Heart left ventricle (tissue), 16 donors: ENCODE results near the gene FSTL4. TPM values are rescaled to one million over a fixed set of nuclear protein-coding genes. Genes with fewer than 3 reads are reported as not detected.

Source experiments
- ATAC-seq, 4 donors: fragments of 200-7000 bp; cut with Tn5 transposase; one replicate each; pipeline ENCODE4 v1.9.1; 2020 to 2022; ENCODE audit warnings: moderate library complexity in 4 of 4, mild to moderate bottlenecking in 3 of 4, moderate number of reproducible peaks in 1 of 4
- DNase-seq, 5 donors: peaks; one replicate each; pipeline ENCODE4 v3.0.0-alpha.2; 2020
- H3K27ac ChIP-seq, 12 donors: fragments of 200-600 bp; sonication (generic) in 4 of 12; one replicate each; pipeline versions ENCODE4 v1.5.0 to v1.8.0; 2016 to 2022; ENCODE audit warnings: mild to moderate bottlenecking in 2 of 12
- H3K27me3 ChIP-seq, 9 donors: fragments of 200-600 bp; sonication (generic) in 2 of 9; one replicate each; pipeline versions ENCODE4 v1.5.1 to v1.8.0; 2016 to 2022; ENCODE audit warnings: mild to moderate bottlenecking in 3 of 9
- H3K36me3 ChIP-seq, 9 donors: fragments of 200-600 bp; sonication (generic) in 2 of 9; one replicate each; pipeline versions ENCODE4 v1.5.0 to v1.8.0; 2018 to 2022; ENCODE audit warnings: mild to moderate bottlenecking in 2 of 9
- H3K4me1 ChIP-seq, 12 donors: fragments of 200-600 bp; sonication (generic) in 4 of 12; one replicate each; pipeline versions ENCODE4 v1.5.0 to v1.8.0; 2016 to 2022; ENCODE audit warnings: mild to moderate bottlenecking in 3 of 12
- H3K4me3 ChIP-seq, 12 donors: fragments of 200-600 bp; sonication (generic) in 4 of 12; one replicate each; pipeline versions ENCODE4 v1.5.0 to v1.8.0; 2017 to 2022; ENCODE audit warnings: mild to moderate bottlenecking in 9 of 12, moderate library complexity in 4 of 12
- H3K9me3 ChIP-seq, 12 donors: fragments of 200-600 bp; sonication (generic) in 4 of 12; one replicate each; pipeline versions ENCODE4 v1.5.0 to v1.8.0; 2016 to 2022; ENCODE audit warnings: mild to moderate bottlenecking in 1 of 12
- CTCF ChIP-seq, 12 donors: fragments of 200-600 bp; sonication (generic) in 4 of 12; IDR thresholded peaks; one replicate each; pipeline versions ENCODE4 v1.5.0 to v1.8.0; 2018 to 2022; ENCODE audit warnings: antibody characterized with exemption in 12 of 12, mild to moderate bottlenecking in 5 of 12
- POLR2A ChIP-seq, 2 donors: fragments of 450-650 bp; IDR thresholded peaks; one replicate each; pipeline ENCODE4 v1.6.1; 2017; ENCODE audit warnings: antibody characterized with exemption in 2 of 2, mild to moderate bottlenecking in 2 of 2, moderate library complexity in 2 of 2
- WGBS, 4 donors: extraction: QIAGEN DNeasy Blood & Tissue Kit in 2 of 4; methylation state at CpG; one replicate each; pipeline versions ENCODE4 v1.1.5 to v1.1.7; 2013 to 2018; 5-methylcytosine and 5-hydroxymethylcytosine counted together
- intact Hi-C, 10 donors: fragments of 100-400 bp; cut with DNase I; formaldehyde crosslinking; loops; one replicate each; pipeline versions ENCODE4 v1.11.1 to v1.14.2; 2022
- polyA plus RNA-seq, 2 donors: library from polyadenylated mRNA; stranded (reverse); fragments of 200-250 nt; gene quantifications; one replicate each; pipeline ENCODE4 v1.2.3, GENCODE V29; 2013
- total RNA-seq, 9 donors: library from RNA; depleted of rRNA in 2 of 9; stranded (reverse); fragments of >200 nt in 2 of 9; fragmentation: NEBNext Ultra II Directional in 3 of 9; extraction: Animal tissue kit (Norgen Biotek cat#: 25700) in 3 of 9; gene quantifications; one replicate each; pipeline versions ENCODE4 v1.1.0 to v1.2.4, GENCODE V29; 2016 to 2023
- donor health status: ischemic (EF 13 %, LVEDD 7.1; RV severe dilation, severe dysfunction).
- donor health status: healthy with polysubstance abuse.
- donor health status: DM: no; HTN: yes; CAD: no.
- donor health status: DM: no; HTN: no; CAD: no.
- donor health status: ischemic (EF 25% LVEDD 6.9; RV normal size, moderate dysfunction).
- donor health status: ischemic (EF 25% LVEDD 5.7; RV mildly dilated, moderate dysfunction).
- donor health status: healthy.
- donor health status: DM: yes; HTN: yes; CAD: no.
- donor health status: ischemic (EF 35%, LVEDD 5.7; RV mildly dilated, moderate dysfunction).
- donor health status: nonischemic (EF 11% LVEDD 7.7; RV severe dilation, severe dysfunction).
- donor health status: DM: yes; HTN: yes; CAD: no.
- donor health status: PGD.
- donor health status: ischemic (EF 29% LVEDD 5.4; RV normal size, mild dysfunction).
- donor health status: nonischemic (EF 23%, LVEDD 6.1; RV moderate dilation, normal function).

FSTL4 gene
- total and polyA plus RNA-seq, 11 donors: 0.01 to 0.39 (median 0.17) TPM; not detected in 6

GRCh38 chr5:133390416-133391353 is 221.7 kb downstream of the FSTL4 start:
- no peaks in the 10 kb centered on the region for H3K36me3 ChIP-seq
- intact Hi-C loops: no loop called here
- peaks cover 0 to 8% (median 0%) of the 10 kb centered on the region in 12 donors for H3K4me1 ChIP-seq
- DNase-seq (no peak), ATAC-seq (no peak)
- H3K27ac ChIP-seq: no peak overlapping the region
- H3K4me3 ChIP-seq: no peak overlapping the region
- H3K27me3 ChIP-seq: peaks cover 0 to 13% (median 0%) of the 10 kb centered on the region in 9 donors
- 89 to 93% (median 91%) methylated on average over 10 of the region's 10 CpGs for WGBS, 4 donors
- no peaks in the 10 kb centered on the region for H3K9me3 ChIP-seq
- no peak for TF ChIP-seq POLR2A (IDR thresholded peaks at IDR 0.05)
- no peak for TF ChIP-seq CTCF (IDR thresholded peaks at IDR 0.05)

- TF ChIP-seq CTCF (IDR thresholded peaks at IDR 0.05): no peak
- no peak for TF ChIP-seq POLR2A (IDR thresholded peaks at IDR 0.05)
- H3K4me1 ChIP-seq: peaks cover 0 to 8% (median 0%) of the 10 kb centered on the region in 12 donors
- H3K9me3 ChIP-seq: no peaks in the 10 kb centered on the region
- H3K27ac ChIP-seq: no peak overlapping the region
- ATAC-seq: no peak
- 61 to 68% (median 63%) methylated on average over 4 of the region's 4 CpGs for WGBS, 4 donors
- H3K4me3 ChIP-seq: no peak overlapping the region
- intact Hi-C loops: no loop called here
- DNase-seq: no peak
- no peaks in the 10 kb centered on the region for H3K36me3 ChIP-seq
- peaks cover 0 to 18% (median 0%) of the 10 kb centered on the region in 9 donors for H3K27me3 ChIP-seq
Measured at GRCh38 chr5:133389066-133389590, 223.2 kb downstream of the FSTL4 start.

GRCh38 chr5:133387621-133388020 is 224.7 kb downstream of the FSTL4 start:
- peaks cover 0 to 26% (median 0%) of the 10 kb centered on the region in 9 donors for H3K27me3 ChIP-seq
- intact Hi-C loops: no loop called here
- no peak overlapping the region for H3K4me3 ChIP-seq
- 89 to 91% (median 91%) methylated on average over 9 of the region's 9 CpGs for WGBS, 4 donors
- ATAC-seq (no peak), DNase-seq (peak in 1 of 5 donors; percentile 7)
- H3K9me3 ChIP-seq: no peaks in the 10 kb centered on the region
- H3K27ac ChIP-seq: no peak overlapping the region
- peaks cover 0 to 8% (median 0%) of the 10 kb centered on the region in 12 donors for H3K4me1 ChIP-seq
- TF ChIP-seq POLR2A (IDR thresholded peaks at IDR 0.05): no peak
- no peak for TF ChIP-seq CTCF (IDR thresholded peaks at IDR 0.05)
- no peaks in the 10 kb centered on the region for H3K36me3 ChIP-seq

GRCh38 chr5:133387091-133387490 is 225.2 kb downstream of the FSTL4 start:
- H3K27me3 ChIP-seq: peaks cover 0 to 27% (median 0%) of the 10 kb centered on the region in 9 donors
- no peaks in the 10 kb centered on the region for H3K36me3 ChIP-seq
- H3K27ac ChIP-seq: no peak overlapping the region
- ATAC-seq (no peak), DNase-seq (peak in 1 of 5 donors; percentile 4)
- WGBS, 4 donors: 55 to 69% (median 60%) methylated on average over 4 of the region's 4 CpGs
- no peak overlapping the region for H3K4me3 ChIP-seq
- intact Hi-C loops: no loop called here
- peaks cover 0 to 6% (median 0%) of the 10 kb centered on the region in 12 donors for H3K4me1 ChIP-seq
- H3K9me3 ChIP-seq: no peaks in the 10 kb centered on the region
- TF ChIP-seq POLR2A (IDR thresholded peaks at IDR 0.05) (no peak), CTCF (IDR thresholded peaks at IDR 0.05) (no peak)
